MM.1S (cell line): ENCODE data around the gene TTYH1.
A peak's percentile ranks its signal among the peaks of the same experiment; 100 is the strongest.
"Not testable (repeated sequence)": the region's sequence is repeated elsewhere in the genome, so short reads cannot be mapped to it uniquely, and the experiment has no call there.

Experiments used
- DNase-seq: peaks from one replicate; pipeline ENCODE4 v3.0.0-alpha.2; 2015
- H2AFZ ChIP-seq: fragments of 300-600 bp; sonication (generic); 2 replicates; pipeline ENCODE4 v1.6.0; 2016; ENCODE audit warnings: antibody characterized with exemption, low read length
- H3F3A ChIP-seq: fragments of 300-600 bp; sonication (generic); 2 replicates; pipeline ENCODE4 v1.6.1; 2016; ENCODE audit warnings: mild to moderate bottlenecking, antibody characterized with exemption, low read length, moderate library complexity, mixed read lengths; ENCODE audit not compliant: insufficient read depth
- H3K27ac ChIP-seq: fragments of 300-600 bp; sonication (generic); 2 replicates; pipeline ENCODE4 v1.5.1; 2016; ENCODE audit warnings: mild to moderate bottlenecking, low read length
- H3K27me3 ChIP-seq: fragments of 300-600 bp; sonication (generic); replicated peaks from 2 replicates; pipeline ENCODE4 v1.6.0; 2016; ENCODE audit warnings: low read length; ENCODE audit not compliant: insufficient read depth
- H3K36me3 ChIP-seq: fragments of 300-600 bp; sonication (generic); replicated peaks from 2 replicates; pipeline ENCODE4 v1.6.1; 2016; ENCODE audit warnings: mild to moderate bottlenecking, low read length, mixed read lengths; ENCODE audit not compliant: insufficient read depth
- H3K4me1 ChIP-seq: fragments of 300-600 bp; sonication (generic); 2 replicates; pipeline ENCODE4 v1.6.1; 2016; ENCODE audit warnings: low read length, mixed read lengths
- H3K4me2 ChIP-seq: fragments of 300-600 bp; sonication (generic); 2 replicates; pipeline ENCODE4 v1.6.0; 2016; ENCODE audit warnings: low read depth, low read length
- H3K4me3 ChIP-seq: fragments of 300-600 bp; sonication (generic); 2 replicates; pipeline ENCODE4 v1.5.1; 2016; ENCODE audit warnings: low read length, mixed read lengths
- H3K79me2 ChIP-seq: fragments of 300-600 bp; sonication (generic); 2 replicates; pipeline ENCODE4 v1.6.1; 2016; ENCODE audit warnings: mixed run types, low read length, mixed read lengths
- H3K9ac ChIP-seq: fragments of 300-600 bp; sonication (generic); 2 replicates; pipeline ENCODE4 v1.6.1; 2016; ENCODE audit warnings: low read length, mixed read lengths
- H3K9me2 ChIP-seq: fragments of 300-600 bp; sonication (generic); replicated peaks from 2 replicates; pipeline ENCODE4 v1.6.1; 2016; ENCODE audit warnings: mild to moderate bottlenecking, low read length, mixed read lengths; ENCODE audit not compliant: insufficient read depth
- H3K9me3 ChIP-seq: fragments of 300-600 bp; sonication (generic); replicated peaks from 2 replicates; pipeline ENCODE4 v1.6.1; 2016; ENCODE audit warnings: mild to moderate bottlenecking, low read length, mixed read lengths; ENCODE audit not compliant: insufficient read depth
- H4K20me1 ChIP-seq: fragments of 300-600 bp; sonication (generic); 2 replicates; pipeline ENCODE4 v1.6.1; 2016; ENCODE audit warnings: mild to moderate bottlenecking, low read length, moderate library complexity, mixed read lengths; ENCODE audit not compliant: insufficient read depth
- CTCF ChIP-seq: fragments of 300-600 bp; sonication (generic); IDR thresholded peaks from 2 replicates; pipeline ENCODE4 v1.5.1; 2016; ENCODE audit warnings: antibody characterized with exemption, low read length, mixed read lengths
- EZH2 ChIP-seq: fragments of 300-600 bp; sonication (generic); optimal IDR thresholded peaks from 2 replicates; pipeline ENCODE3; 2017; ENCODE audit warnings: low read depth, mild to moderate bottlenecking, antibody characterized with exemption, low read length, mixed read lengths
- EZH2phosphoT487 ChIP-seq: fragments of 300-600 bp; sonication (generic); IDR thresholded peaks from 2 replicates; pipeline ENCODE4 v1.6.1; 2018; ENCODE audit warnings: antibody characterized with exemption, low read length

The TTYH1 gene

GRCh38 chr19:54415208-54415900 lies at the start of gene TTYH1:
TTYH1 (plus strand) TSS chr19:54415464; CDS start chr19:54415553, 89 bp downstream.
- H3K9ac ChIP-seq = no peak within 1 kb of the TSS
- no peaks in the 10 kb centered on the region for H3K9me3 ChIP-seq
- H3F3A ChIP-seq = no peaks in the 10 kb centered on the region
- DNase-seq = no peak
- no peaks in the 10 kb centered on the region for H4K20me1 ChIP-seq
- no peak within 1 kb of the TSS for H2AFZ ChIP-seq
- H3K9me2 ChIP-seq = no peaks in the 10 kb centered on the region
- no peak within 1 kb of the TSS for H3K4me3 ChIP-seq
- H3K27ac ChIP-seq = no peak within 1 kb of the TSS
- H3K4me1 ChIP-seq = no peaks in the 10 kb centered on the region
- H3K36me3 ChIP-seq = no peaks in the 10 kb centered on the region
- peaks cover 53% of the 10 kb centered on the region for H3K27me3 ChIP-seq
- H3K4me2 ChIP-seq = no peak within 1 kb of the TSS
- TF ChIP-seq EZH2 (no peak), CTCF (no peak), EZH2phosphoT487 (no peak)
- H3K79me2 ChIP-seq = no peaks in the 10 kb centered on the region

GRCh38 chr19:54365798-54366197 lies 49.5 kb upstream of the TTYH1 start:
- H3K9ac ChIP-seq, H3K4me1 ChIP-seq: not testable (repeated sequence)

GRCh38 chr19:54366811-54367210 lies 48.5 kb upstream of the TTYH1 start:
- Histone ChIP-seq H3K79me2 (peaks cover 57% of the 10 kb centered on the region), H3K4me2 (no peak overlapping the region), H3K9me3 (no peaks in the 10 kb centered on the region), H2AFZ (no peak overlapping the region), H3K9me2 (no peaks in the 10 kb centered on the region), H3K27me3 (peaks cover 10% of the 10 kb centered on the region; the same call in 1 of the 2 replicates), H4K20me1 (no peaks in the 10 kb centered on the region), H3K9ac (no peak overlapping the region), H3K27ac (no peak overlapping the region), H3K4me1 (peaks cover 1% of the 10 kb centered on the region; the same call in 1 of the 2 replicates), H3K4me3 (no peak overlapping the region), H3K36me3 (no peaks in the 10 kb centered on the region), H3F3A (peaks cover 24% of the 10 kb centered on the region)
- TF ChIP-seq CTCF = no peak
- TF ChIP-seq EZH2 = no peak
- no peak for DNase-seq

More at GRCh38 chr19:54365798-54366197, 49.5 kb upstream of the TTYH1 start:
- not testable (repeated sequence) for H3K9me2 ChIP-seq, H3K27ac ChIP-seq, DNase-seq, H3K4me3 ChIP-seq, H4K20me1 ChIP-seq, H3K4me2 ChIP-seq, H3K36me3 ChIP-seq, H3K9me3 ChIP-seq, H2AFZ ChIP-seq
- H3F3A ChIP-seq = peaks cover 16% of the 10 kb centered on the region
- peaks cover 10% of the 10 kb centered on the region; the same call in 1 of the 2 replicates for H3K27me3 ChIP-seq
- H3K79me2 ChIP-seq = peaks cover 57% of the 10 kb centered on the region

- Histone ChIP-seq H3K9ac (peak overlapping the region; percentile 42), H3K36me3 (no peaks in the 10 kb centered on the region), H3K9me3 (no peaks in the 10 kb centered on the region), H3K27me3 (peaks cover 10% of the 10 kb centered on the region; the same call in 1 of the 2 replicates), H3K27ac (peak overlapping the region; percentile 46; the same call in 1 of the 2 replicates), H3K79me2 (peaks cover 48% of the 10 kb centered on the region), H3K4me1 (peaks cover 16% of the 10 kb centered on the region), H3K4me3 (peak overlapping the region; percentile 54), H3F3A (peaks cover 28% of the 10 kb centered on the region; the same call in 1 of the 2 replicates), H4K20me1 (no peaks in the 10 kb centered on the region), H3K9me2 (no peaks in the 10 kb centered on the region), H2AFZ (no peak overlapping the region), H3K4me2 (peak overlapping the region; percentile 40)
- DNase-seq = no peak
- TF ChIP-seq CTCF (no peak), EZH2 (no peak), EZH2phosphoT487 (no peak)
Observed at GRCh38 chr19:54369082-54369687, 46.1 kb upstream of the TTYH1 start.

- DNase-seq, H2AFZ ChIP-seq, H3K36me3 ChIP-seq, H4K20me1 ChIP-seq, H3K9me2 ChIP-seq, H3K9me3 ChIP-seq: not testable (repeated sequence)
- H3K4me3 ChIP-seq = peak overlapping the region; percentile 54
- H3K4me1 ChIP-seq = peaks cover 16% of the 10 kb centered on the region
- peak overlapping the region; percentile 42 for H3K9ac ChIP-seq
- peaks cover 10% of the 10 kb centered on the region; the same call in 1 of the 2 replicates for H3K27me3 ChIP-seq
- peaks cover 28% of the 10 kb centered on the region; the same call in 1 of the 2 replicates for H3F3A ChIP-seq
- H3K79me2 ChIP-seq = peaks cover 42% of the 10 kb centered on the region
- H3K4me2 ChIP-seq = peak overlapping the region; percentile 40
- H3K27ac ChIP-seq = peak overlapping the region; percentile 46
Observed at GRCh38 chr19:54369688-54370433, 45.4 kb upstream of the TTYH1 start.
